Activated CD4-positive, alpha-beta T cell treated with anti-CD3 and anti-CD28 coated beads, Interleukin-2, amount 50 U/mL, for 16 hours (primary cell): ENCODE results near the gene WDR11.

Source experiments
- DNase-seq: peaks from one replicate; pipeline ENCODE4 v3.0.0-alpha.2; 2020

WDR11 gene, protein sequence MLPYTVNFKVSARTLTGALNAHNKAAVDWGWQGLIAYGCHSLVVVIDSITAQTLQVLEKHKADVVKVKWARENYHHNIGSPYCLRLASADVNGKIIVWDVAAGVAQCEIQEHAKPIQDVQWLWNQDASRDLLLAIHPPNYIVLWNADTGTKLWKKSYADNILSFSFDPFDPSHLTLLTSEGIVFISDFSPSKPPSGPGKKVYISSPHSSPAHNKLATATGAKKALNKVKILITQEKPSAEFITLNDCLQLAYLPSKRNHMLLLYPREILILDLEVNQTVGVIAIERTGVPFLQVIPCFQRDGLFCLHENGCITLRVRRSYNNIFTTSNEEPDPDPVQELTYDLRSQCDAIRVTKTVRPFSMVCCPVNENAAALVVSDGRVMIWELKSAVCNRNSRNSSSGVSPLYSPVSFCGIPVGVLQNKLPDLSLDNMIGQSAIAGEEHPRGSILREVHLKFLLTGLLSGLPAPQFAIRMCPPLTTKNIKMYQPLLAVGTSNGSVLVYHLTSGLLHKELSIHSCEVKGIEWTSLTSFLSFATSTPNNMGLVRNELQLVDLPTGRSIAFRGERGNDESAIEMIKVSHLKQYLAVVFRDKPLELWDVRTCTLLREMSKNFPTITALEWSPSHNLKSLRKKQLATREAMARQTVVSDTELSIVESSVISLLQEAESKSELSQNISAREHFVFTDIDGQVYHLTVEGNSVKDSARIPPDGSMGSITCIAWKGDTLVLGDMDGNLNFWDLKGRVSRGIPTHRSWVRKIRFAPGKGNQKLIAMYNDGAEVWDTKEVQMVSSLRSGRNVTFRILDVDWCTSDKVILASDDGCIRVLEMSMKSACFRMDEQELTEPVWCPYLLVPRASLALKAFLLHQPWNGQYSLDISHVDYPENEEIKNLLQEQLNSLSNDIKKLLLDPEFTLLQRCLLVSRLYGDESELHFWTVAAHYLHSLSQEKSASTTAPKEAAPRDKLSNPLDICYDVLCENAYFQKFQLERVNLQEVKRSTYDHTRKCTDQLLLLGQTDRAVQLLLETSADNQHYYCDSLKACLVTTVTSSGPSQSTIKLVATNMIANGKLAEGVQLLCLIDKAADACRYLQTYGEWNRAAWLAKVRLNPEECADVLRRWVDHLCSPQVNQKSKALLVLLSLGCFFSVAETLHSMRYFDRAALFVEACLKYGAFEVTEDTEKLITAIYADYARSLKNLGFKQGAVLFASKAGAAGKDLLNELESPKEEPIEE

DNA sequence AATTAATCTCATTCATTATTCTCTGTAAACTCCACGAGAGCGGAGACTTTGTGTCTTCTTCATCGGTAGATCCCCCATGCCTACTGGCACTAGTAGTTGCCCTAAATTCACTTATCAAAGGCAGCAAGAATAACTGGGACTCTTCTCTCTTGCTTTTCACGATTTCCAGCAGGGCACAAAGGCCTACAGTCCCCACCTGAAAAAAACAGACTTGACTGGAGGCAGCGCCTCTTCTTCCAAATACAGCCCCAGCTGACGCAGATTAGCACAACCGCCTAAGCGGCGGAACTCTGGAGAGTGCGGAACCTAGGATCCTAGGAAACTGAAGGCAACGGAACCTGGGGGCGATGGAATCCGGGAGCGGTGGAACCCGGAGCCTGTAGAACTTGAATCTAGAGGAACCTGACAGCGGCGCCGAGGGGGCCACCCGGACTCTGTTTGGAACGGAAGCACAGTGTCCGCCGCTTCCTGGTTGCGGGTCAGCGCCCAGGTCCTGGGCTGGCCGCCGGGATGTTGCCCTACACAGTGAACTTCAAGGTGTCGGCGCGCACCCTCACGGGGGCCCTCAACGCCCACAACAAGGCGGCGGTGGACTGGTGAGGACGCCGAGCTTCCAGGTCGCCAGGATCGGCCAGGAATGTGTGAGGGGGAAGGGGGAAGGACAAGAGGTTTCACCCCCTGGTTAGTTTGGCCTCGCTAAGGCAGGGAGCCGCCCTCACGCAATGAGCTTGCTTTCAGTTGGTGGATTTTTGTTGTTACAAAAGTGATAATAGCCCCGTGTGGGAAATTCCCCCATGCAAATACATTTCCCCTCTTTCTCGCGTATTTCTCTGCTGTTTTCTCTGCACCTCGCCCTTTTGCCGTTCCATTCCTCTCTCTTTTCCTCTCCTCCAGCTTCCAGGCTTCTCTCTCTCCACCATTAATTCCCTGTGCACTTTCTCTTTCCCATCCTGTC lies at the start of gene WDR11:
WDR11 (plus strand) TSS at position 452 of the 955 bp plus-strand sequence; CDS start at position 511, 59 bp downstream.
- DNase-seq, result peak; percentile 85

DNA sequence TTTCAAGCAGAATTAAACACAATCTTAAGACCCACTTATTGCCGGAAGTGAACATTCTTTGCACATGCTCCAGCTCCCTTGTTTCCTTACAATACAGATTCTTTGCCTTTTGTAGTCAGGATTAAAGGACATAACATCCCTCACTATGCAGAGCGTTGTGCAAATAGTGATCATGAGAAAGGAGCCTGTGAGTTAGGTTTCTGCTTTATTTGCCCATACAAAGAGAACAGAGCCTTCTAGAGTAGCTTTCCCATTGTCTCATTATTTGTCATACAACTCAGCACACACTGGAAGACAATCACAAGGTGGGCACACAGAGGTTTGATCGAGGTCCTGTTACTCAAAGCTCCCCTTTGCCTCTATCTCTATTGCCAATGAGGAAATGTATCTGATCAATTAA lies 48.2 kb upstream of the WDR11 start:
- no peak for DNase-seq

GRCh38 chr10:120803972-120804371 lies 47.2 kb upstream of the WDR11 start:
- no peak for DNase-seq

- DNase-seq, result no peak
Observed at GRCh38 chr10:120805014-120805812, 45.9 kb upstream of the WDR11 start.

DNA sequence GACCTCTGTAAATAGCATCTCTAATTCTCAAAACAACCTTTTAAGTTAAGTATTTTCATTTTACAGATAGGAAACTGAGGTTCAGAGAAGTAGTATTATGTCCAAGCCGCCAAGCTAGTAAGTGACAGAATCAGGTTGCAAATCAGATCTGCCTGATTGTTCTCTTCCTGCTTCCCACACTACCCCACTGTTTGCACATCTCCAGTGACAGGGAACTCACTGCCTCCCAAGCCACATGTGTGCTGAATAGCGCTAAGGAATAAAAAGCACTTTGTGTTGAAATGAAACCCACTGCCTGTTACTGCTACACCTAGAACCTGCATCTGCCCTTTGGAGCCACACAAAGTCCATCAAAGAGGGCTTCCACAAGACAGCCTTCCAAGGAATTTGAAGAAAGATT lies 45.1 kb upstream of the WDR11 start:
- no peak for DNase-seq

DNA sequence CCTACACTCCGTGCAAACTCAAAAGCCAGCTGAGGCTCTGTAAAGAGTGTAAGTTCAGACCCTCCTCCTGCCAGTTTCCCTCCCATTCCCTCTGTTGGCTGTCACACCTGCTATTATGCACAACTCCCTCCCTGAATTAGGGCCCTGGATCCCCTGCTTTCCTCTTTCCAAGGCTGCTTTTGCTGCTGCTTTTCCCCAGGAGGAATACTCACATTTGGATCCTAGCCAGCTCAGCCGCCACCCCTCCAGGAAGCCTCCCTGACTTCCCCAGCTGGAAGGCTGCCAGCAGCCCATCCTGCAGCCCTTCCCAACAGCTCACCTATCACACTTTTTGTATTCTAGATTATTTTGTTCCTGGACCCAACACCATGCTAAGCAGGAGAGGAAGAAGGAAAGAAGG lies 40.9 kb upstream of the WDR11 start:
- no peak for DNase-seq

DNA sequence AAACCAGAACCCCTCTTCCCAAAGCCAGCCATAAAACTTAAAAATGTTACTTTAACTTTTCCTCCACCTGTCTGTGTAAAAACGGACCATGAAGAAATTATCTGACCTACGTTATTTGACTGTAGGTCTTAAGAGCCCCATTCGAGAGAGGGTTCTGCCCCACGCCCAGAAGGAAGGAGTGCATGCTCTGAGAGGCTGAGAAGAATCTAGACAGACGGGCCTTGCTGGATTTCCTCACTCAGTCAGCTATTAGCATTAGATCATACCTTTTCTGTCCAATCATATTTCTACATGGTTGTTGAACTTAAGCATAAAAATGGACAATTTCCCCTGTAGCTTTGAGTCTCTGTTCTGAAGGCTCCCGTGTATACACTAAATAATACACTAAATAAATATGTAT lies 38.1 kb upstream of the WDR11 start:
- DNase-seq, result no peak

DNA sequence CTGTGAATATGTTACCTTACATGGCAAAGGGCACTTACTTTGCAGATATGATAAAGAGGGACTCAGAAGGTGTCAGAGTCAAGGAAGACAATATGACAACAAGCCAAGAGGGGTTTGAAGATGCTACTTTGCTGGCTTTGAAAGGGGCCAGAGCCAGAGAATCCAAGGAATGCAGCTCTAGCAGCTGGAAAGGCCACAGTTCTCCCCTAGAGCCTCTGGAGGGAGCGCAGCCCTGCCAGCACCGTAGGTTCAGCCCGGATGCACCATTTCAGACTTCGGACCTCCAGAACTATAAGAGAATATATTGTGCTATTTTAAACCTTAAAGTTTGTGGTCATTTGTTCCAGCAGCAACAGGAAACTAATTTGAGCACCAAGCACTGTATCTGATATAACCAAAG lies 32.9 kb upstream of the WDR11 start:
- DNase-seq, result no peak

DNA sequence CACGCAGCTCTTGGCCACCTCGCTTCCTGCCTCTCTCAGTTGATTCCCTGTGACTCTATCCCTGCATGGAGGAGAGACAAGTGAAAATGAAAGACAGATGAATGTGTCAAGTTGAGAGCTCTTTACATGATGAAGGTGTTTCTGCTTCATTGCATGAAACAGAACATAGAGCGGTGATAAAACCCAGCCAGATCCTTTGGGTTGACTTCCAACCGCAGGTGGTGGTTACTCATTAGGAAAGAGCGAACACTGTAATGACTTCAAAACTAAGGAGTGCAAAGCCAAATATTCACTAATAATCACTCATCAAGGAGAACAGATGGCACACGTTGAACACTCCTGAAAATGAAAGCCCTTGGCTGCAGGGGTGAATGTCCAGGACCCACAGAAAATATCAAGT lies 31.8 kb upstream of the WDR11 start:
- DNase-seq, result no peak

DNA sequence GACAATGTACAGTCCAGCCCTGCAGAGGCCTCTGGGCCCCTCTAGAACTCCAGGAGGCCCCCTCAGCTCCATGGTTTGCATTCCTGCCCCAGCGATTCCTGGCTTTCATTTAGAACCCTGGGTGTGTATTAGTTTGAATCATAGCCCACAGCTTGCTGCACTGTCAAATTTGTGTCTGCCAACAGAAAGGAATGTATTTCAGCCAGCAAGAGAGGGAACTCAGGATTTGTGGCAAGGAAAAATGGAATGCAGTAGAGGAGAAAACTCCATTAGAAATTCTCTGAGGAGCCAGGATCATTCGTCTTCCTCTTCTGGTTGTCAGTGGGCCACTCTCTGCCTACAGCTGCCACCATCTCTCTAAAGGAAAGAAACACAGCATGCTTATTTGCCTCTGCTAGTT lies 27.9 kb upstream of the WDR11 start:
- DNase-seq, result no peak

GRCh38 chr10:120824881-120825309 lies 26.3 kb upstream of the WDR11 start:
- DNase-seq, result peak; percentile 21

GRCh38 chr10:120825878-120826769 lies 25.0 kb upstream of the WDR11 start:
- no peak for DNase-seq

DNA sequence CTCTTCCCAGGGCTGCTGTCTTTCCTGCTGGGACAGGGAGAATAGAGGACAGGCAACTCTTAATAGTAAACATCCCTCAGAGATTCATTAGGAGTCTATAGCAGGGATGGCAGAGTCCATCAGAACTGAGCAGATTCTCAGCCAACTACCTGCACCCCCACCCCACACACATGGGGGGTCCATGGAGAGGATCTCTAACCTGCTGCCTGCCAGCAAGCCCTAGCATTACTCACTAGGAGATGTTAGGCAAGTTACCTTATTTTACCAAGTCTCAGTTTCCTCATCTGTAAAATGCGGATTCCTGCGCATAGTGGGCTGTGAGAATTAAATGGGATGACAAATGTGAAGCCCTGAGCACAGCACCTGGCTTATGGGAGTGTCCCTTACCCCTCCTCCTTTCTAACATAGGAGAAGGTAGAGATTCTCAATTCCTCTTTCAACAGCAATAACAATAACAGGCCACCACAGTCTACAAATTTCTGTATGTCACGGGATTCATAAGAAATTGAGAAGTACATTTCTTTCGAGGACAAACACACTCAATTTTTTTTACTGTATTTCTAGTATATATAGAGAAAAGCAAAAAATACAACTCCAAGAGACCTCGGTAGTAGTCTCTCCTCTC lies 23.8 kb upstream of the WDR11 start:
- DNase-seq, result no peak

DNA sequence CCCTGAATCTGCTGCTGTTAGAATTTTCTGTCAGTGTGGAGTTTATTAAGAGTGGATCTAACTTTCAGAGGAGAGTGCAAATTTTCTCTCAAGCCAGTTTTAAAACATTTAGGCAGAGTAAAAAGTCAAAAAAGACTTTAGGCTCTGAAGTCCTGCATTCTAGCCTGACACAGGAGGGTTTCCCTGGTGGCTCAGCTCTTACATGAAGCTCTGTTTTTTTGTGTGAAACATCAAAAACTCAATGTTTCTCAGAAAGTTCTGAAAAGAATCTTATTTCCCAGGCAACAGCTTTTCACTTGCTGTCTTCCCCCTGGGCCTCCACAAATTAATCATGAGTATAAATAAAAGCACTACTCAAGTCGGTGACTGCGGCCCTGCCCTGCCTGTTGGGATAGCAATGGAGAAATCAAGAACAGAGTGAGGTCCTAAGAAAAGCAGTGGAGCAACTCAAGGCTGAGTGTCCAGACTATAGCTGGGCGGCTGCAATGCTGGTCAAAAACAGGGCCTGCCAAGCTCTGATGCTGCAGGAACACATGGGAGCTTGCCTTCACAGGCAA lies 22.3 kb upstream of the WDR11 start:
- DNase-seq, result no peak

DNA sequence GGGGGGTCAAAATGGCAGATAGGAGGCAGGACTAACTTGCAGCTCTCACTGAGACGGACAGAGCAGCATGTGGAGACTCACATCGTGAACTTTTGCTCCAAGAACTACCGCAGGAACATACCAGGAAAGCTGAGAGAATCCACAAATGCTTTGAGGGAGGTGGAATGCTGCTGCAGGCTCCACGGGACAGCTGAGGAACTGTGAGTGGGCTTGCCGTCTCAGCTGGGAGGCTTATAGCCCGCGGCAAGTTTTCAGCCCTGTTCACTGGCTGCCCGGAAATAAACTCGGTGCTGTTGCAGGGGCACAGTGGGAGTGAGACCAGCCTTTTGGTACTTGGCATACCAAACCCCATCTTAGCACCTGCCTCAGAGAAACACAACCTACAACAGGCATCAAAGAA lies 19.1 kb upstream of the WDR11 start:
- DNase-seq, result no peak

GRCh38 chr10:120833222-120833928 lies 17.8 kb upstream of the WDR11 start:
- no peak for DNase-seq

GRCh38 chr10:120835603-120836002 lies 15.6 kb upstream of the WDR11 start:
- DNase-seq, result no peak

DNA sequence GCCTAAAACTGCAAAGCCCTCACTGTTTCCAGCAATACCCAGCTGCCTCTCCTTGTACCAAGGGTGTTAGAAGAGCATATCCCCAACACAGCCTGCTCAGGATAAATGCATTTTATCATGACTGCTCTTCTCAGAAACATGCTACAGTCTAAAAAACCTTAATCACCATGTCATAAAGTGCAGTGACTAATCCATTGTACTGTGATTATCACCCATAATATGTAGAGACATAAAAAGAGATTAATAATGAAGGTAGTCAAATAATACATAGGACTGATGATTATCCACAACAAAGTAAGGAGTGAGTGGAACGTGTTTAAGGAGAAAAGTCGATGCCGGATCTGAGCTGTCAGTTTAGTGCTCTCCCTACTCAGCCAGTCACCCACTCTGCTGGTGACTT lies 12.2 kb upstream of the WDR11 start:
- DNase-seq, result no peak
